Panc1 (cell line): Measurements from ENCODE around the gene CDC26. TPM values are rescaled to one million over a fixed set of nuclear protein-coding genes. Genes with fewer than 3 reads are reported as not detected.

Source experiments
- ATAC-seq: fragments of 200-7000 bp; cut with Tn5 transposase; 2 replicates; pipeline ENCODE4 v1.9.1; 2020; ENCODE audit warnings: mild to moderate bottlenecking, moderate library complexity
- BruUV-seq: library from RNA; stranded (reverse); fragments of 400-500 nt; replicated peaks from 2 replicates; lab custom pipeline; 2021; lab: Mats Ljungman, UMichigan
- CTCF ChIA-PET: fragments of 300-600 bp; sonication (Branson Sonifier 250); formaldehyde crosslinking; loops from one replicate; lab custom pipeline; 2022; ENCODE audit warnings: antibody characterized with exemption; lab: Charles Lee
- POLR2A ChIA-PET: fragments of 300-600 bp; sonication (Branson Sonifier 250); formaldehyde crosslinking; loops from one replicate; lab custom pipeline; 2022; ENCODE audit warnings: antibody characterized with exemption; lab: Charles Lee
- DNase-seq: peaks from one replicate; pipeline ENCODE4 v3.0.0-alpha.2; 2010; ENCODE audit warnings: low read depth, low spot score
- H3K27ac ChIP-seq: 2 replicates; pipeline ENCODE4 v1.5.1; 2011; ENCODE audit warnings: mild to moderate bottlenecking, low read length, inconsistent platforms
- H3K27me3 ChIP-seq: fragments of 200-500 bp; sonication (Bioruptor generic); 2 replicates; pipeline ENCODE4 v1.6.0; 2014; ENCODE audit warnings: low read length, inconsistent platforms; ENCODE audit not compliant: control insufficient read depth, insufficient read depth
- H3K36me3 ChIP-seq: fragments of 200-500 bp; sonication (Bioruptor generic); 2 replicates; pipeline ENCODE4 v1.5.1; 2014; ENCODE audit warnings: inconsistent platforms, mild to moderate bottlenecking, low read length, moderate library complexity; ENCODE audit not compliant: control insufficient read depth, insufficient read depth
- H3K4me1 ChIP-seq: 2 replicates; pipeline ENCODE4 v1.5.1; 2011; ENCODE audit warnings: inconsistent platforms, mild to moderate bottlenecking, low read length, moderate library complexity; ENCODE audit not compliant: control insufficient read depth, insufficient read depth
- H3K4me3 ChIP-seq, 2 experiments: 2 replicates each; pipeline ENCODE4 v1.5.1; 2011 to 2012; ENCODE audit warnings: low read depth in 2 of 2, low read length in 2 of 2, mild to moderate bottlenecking in 2 of 2, inconsistent platforms in 1 of 2, moderate library complexity in 1 of 2
- H3K9me3 ChIP-seq: fragments of 200-500 bp; sonication (Bioruptor generic); 2 replicates; pipeline ENCODE4 v1.5.1; 2014; ENCODE audit warnings: low read depth, mild to moderate bottlenecking, inconsistent platforms, low read length, moderate library complexity; ENCODE audit not compliant: control insufficient read depth, insufficient read depth
- POLR2AphosphoS5 ChIP-seq: IDR thresholded peaks from 2 replicates; pipeline ENCODE4 v1.6.1; 2012; ENCODE audit warnings: mild to moderate bottlenecking, low read depth, low read length, moderate library complexity
- SIN3A ChIP-seq: IDR thresholded peaks from 2 replicates; pipeline ENCODE4 v1.6.1; 2012; ENCODE audit warnings: low read depth, mild to moderate bottlenecking, low read length, moderate library complexity, borderline replicate concordance; ENCODE audit not compliant: insufficient read depth
- TCF7L2 ChIP-seq: IDR thresholded peaks from 2 replicates; pipeline ENCODE4 v1.6.1; 2011; ENCODE audit warnings: mild to moderate bottlenecking, low read depth, low read length, inconsistent platforms
- in situ Hi-C: cut with HindIII; loops from 2 replicates; pipeline ENCODE4 v1.10.0; 2016; ENCODE audit warnings: low sequenced_read_pairs, low pct_unique_long_range_greater_than_20kb
- intact Hi-C: fragments of 100-400 bp; cut with micrococcal nuclease; formaldehyde crosslinking; loops from one replicate; pipeline ENCODE4 v1.10.0; 2022; ENCODE audit not compliant: unreplicated experiment
- total RNA-seq: library from RNA; stranded (reverse); gene quantifications from one replicate; pipeline ENCODE4 v1.2.1, GENCODE V29; 2021; ENCODE audit not compliant: unreplicated experiment
- TF ChIP-seq, protein P1 (sequence below), 2 experiments: IDR thresholded peaks; 2 replicates each; pipeline ENCODE4 v1.6.1; 2011 to 2012; ENCODE audit warnings: low read depth in 2 of 2, control low read depth in 1 of 2, low read length in 1 of 2, mild to moderate bottlenecking in 1 of 2, moderate library complexity in 1 of 2; ENCODE audit not compliant: insufficient read depth in 1 of 2
- TF ChIP-seq, protein P2 (sequence below): fragments of 450-650 bp; IDR thresholded peaks from 2 replicates; pipeline ENCODE4 v1.5.1; 2017; ENCODE audit warnings: mild to moderate bottlenecking

CDC26 gene
- total RNA-seq, 1 experiment from 2014 or later, result 19.4 TPM

DNA sequence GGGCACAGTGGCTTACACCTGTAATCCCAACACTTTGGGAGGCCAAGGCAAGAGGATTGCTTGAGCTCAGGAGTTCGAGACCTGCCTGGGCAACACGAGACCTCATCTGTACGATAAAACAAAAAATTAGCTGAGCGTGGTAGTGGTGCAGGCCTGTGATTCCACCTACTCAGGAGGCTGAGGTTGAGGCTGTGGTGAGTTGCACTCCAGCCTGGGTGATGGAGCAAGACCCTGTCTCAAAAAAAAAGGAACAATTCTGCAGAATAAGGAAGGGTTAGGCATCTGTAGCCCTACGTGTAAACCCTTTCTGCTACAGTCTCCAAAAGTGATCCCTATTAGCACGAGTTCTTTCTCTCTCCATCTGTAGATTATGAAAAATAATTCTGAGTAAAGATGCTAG lies 19.9 kb downstream of the CDC26 start:
- DNase-seq (no peak), ATAC-seq (no peak)
- Histone ChIP-seq H3K4me3 (no peak overlapping the region), H3K9me3 (no peaks in the 10 kb centered on the region), H3K27me3 (no peaks in the 10 kb centered on the region), H3K4me1 (no peaks in the 10 kb centered on the region), H3K27ac (no peak overlapping the region), H3K36me3 (no peaks in the 10 kb centered on the region; the same call in 1 of the 2 replicates)
- intact Hi-C loops, result no loop called here
- ChIA-PET CTCF (no interaction called here), POLR2A (no interaction called here)
- no peak for TF ChIP-seq POLR2AphosphoS5
- TF ChIP-seq SIN3A, result no peak
- TF ChIP-seq TCF7L2, result no peak
- TF ChIP-seq, protein P1, sequence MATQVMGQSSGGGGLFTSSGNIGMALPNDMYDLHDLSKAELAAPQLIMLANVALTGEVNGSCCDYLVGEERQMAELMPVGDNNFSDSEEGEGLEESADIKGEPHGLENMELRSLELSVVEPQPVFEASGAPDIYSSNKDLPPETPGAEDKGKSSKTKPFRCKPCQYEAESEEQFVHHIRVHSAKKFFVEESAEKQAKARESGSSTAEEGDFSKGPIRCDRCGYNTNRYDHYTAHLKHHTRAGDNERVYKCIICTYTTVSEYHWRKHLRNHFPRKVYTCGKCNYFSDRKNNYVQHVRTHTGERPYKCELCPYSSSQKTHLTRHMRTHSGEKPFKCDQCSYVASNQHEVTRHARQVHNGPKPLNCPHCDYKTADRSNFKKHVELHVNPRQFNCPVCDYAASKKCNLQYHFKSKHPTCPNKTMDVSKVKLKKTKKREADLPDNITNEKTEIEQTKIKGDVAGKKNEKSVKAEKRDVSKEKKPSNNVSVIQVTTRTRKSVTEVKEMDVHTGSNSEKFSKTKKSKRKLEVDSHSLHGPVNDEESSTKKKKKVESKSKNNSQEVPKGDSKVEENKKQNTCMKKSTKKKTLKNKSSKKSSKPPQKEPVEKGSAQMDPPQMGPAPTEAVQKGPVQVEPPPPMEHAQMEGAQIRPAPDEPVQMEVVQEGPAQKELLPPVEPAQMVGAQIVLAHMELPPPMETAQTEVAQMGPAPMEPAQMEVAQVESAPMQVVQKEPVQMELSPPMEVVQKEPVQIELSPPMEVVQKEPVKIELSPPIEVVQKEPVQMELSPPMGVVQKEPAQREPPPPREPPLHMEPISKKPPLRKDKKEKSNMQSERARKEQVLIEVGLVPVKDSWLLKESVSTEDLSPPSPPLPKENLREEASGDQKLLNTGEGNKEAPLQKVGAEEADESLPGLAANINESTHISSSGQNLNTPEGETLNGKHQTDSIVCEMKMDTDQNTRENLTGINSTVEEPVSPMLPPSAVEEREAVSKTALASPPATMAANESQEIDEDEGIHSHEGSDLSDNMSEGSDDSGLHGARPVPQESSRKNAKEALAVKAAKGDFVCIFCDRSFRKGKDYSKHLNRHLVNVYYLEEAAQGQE (IDR thresholded peaks at IDR 0.05; ENCODE audit: insufficient read depth in 1 of 2, low read depth in 2 of 2, low read length in 1 of 2), result no peak
- TF ChIP-seq, protein P2, sequence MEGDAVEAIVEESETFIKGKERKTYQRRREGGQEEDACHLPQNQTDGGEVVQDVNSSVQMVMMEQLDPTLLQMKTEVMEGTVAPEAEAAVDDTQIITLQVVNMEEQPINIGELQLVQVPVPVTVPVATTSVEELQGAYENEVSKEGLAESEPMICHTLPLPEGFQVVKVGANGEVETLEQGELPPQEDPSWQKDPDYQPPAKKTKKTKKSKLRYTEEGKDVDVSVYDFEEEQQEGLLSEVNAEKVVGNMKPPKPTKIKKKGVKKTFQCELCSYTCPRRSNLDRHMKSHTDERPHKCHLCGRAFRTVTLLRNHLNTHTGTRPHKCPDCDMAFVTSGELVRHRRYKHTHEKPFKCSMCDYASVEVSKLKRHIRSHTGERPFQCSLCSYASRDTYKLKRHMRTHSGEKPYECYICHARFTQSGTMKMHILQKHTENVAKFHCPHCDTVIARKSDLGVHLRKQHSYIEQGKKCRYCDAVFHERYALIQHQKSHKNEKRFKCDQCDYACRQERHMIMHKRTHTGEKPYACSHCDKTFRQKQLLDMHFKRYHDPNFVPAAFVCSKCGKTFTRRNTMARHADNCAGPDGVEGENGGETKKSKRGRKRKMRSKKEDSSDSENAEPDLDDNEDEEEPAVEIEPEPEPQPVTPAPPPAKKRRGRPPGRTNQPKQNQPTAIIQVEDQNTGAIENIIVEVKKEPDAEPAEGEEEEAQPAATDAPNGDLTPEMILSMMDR, result no peak
- BruUV-seq, result no TSS peak
- in situ Hi-C loops, result no loop called here

DNA sequence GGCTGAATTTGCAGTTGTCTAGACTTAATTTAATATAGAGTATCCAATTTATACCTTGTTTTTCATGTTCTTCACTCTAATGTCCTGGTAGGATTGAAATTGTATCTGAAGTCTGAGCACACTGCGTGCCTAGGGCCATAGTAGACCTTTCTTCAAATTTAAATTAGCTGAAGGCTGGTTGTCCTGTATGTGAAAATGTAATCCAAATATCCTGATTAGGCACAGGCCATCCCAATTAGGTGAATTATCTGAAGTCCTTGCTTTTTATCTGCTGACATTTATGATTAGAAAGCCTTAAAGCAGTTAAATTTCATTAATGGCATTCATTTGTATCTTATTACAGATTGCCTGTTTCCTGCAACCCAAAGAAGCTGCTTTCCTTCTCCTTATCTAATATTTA lies 20.4 kb downstream of the CDC26 start:
- intact Hi-C loops, result no loop called here
- Histone ChIP-seq H3K27me3 (no peaks in the 10 kb centered on the region), H3K9me3 (no peaks in the 10 kb centered on the region), H3K4me3 (no peak overlapping the region), H3K4me1 (no peaks in the 10 kb centered on the region), H3K27ac (no peak overlapping the region), H3K36me3 (no peaks in the 10 kb centered on the region; the same call in 1 of the 2 replicates)
- ATAC-seq, result no peak
- no peak for TF ChIP-seq SIN3A
- TF ChIP-seq POLR2AphosphoS5, result no peak
- TF ChIP-seq, protein P2, result no peak
- TF ChIP-seq, protein P1 (IDR thresholded peaks at IDR 0.05; ENCODE audit: insufficient read depth in 1 of 2, low read depth in 2 of 2, low read length in 1 of 2), result no peak
- TF ChIP-seq TCF7L2, result no peak
- no peak for DNase-seq
- no TSS peak for BruUV-seq
- CTCF ChIA-PET, result no interaction called here
- POLR2A ChIA-PET, result no interaction called here
- in situ Hi-C loops, result no loop called here
